ENCODE measurements around the gene BMP10.

GRCh38 chr2:68845043-68845442 is 26.2 kb downstream of the BMP10 start:
- TF ChIP-seq, protein P1, sequence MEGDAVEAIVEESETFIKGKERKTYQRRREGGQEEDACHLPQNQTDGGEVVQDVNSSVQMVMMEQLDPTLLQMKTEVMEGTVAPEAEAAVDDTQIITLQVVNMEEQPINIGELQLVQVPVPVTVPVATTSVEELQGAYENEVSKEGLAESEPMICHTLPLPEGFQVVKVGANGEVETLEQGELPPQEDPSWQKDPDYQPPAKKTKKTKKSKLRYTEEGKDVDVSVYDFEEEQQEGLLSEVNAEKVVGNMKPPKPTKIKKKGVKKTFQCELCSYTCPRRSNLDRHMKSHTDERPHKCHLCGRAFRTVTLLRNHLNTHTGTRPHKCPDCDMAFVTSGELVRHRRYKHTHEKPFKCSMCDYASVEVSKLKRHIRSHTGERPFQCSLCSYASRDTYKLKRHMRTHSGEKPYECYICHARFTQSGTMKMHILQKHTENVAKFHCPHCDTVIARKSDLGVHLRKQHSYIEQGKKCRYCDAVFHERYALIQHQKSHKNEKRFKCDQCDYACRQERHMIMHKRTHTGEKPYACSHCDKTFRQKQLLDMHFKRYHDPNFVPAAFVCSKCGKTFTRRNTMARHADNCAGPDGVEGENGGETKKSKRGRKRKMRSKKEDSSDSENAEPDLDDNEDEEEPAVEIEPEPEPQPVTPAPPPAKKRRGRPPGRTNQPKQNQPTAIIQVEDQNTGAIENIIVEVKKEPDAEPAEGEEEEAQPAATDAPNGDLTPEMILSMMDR (conservative IDR thresholded peaks at IDR 0.05) = no peak
- no peak for TF ChIP-seq ZFX (IDR thresholded peaks at IDR 0.05)
